AG04449 (cell line): ENCODE data around the gene TUT7.

Experiments
- CTCF ChIA-PET: fragments of 350-600 bp; formaldehyde crosslinking; extraction: SDS; loops from one replicate; lab custom pipeline; 2021; ENCODE audit warnings: antibody characterized with exemption; lab: Yijun Ruan, JAX
- POLR2A ChIA-PET: fragments of 400-600, 350-600 bp; formaldehyde crosslinking; extraction: SDS; loops from one replicate; lab custom pipeline; 2020; ENCODE audit warnings: antibody characterized with exemption, inconsistent platforms; lab: Yijun Ruan, JAX
- DNase-seq: peaks from one replicate; pipeline ENCODE4 v3.0.0-alpha.2; 2010; ENCODE audit warnings: low read depth, low spot score
- H3K4me3 ChIP-seq: 2 replicates; pipeline ENCODE4 v1.5.1; 2011; ENCODE audit warnings: low read depth, mild to moderate bottlenecking, control low read depth, low read length
- CTCF ChIP-seq: IDR thresholded peaks from one replicate; pipeline ENCODE4 v1.5.1; 2011; ENCODE audit warnings: mild to moderate bottlenecking, moderate library complexity, low read length, control low read depth, inconsistent platforms; ENCODE audit not compliant: insufficient read depth; ENCODE audit errors: missing control alignments

Gene TUT7

DNA sequence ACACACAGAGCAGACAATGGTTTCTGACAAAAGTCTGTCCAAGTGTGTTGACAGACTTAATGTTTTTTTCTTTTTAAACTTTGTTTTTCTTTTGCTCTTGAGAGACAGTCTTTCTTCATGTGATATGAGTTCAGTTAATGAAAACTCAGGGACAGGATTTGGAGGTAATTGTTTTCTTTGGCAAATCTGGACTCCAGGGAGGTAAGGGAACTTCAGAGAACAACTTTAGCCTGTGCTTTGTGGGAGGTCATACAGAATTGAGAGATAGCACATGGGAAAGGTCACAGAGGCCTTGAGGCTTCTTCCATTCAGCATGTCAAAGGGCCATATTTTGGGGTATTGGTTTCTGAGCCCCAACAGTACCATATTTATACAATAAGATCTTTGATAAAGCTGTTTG lies 104.1 kb downstream of the TUT7 start:
- no peak overlapping the region for H3K4me3 ChIP-seq
- ChIA-PET POLR2A (no interaction called here), CTCF (interaction anchor here (1.2 to 1.4 kb wide), 2 partner anchors 9 to 12 kb away, joined by 3 read pairs; no protein-coding TSS in a partner anchor)
- TF ChIP-seq CTCF = no peak
- DNase-seq = no peak

DNA sequence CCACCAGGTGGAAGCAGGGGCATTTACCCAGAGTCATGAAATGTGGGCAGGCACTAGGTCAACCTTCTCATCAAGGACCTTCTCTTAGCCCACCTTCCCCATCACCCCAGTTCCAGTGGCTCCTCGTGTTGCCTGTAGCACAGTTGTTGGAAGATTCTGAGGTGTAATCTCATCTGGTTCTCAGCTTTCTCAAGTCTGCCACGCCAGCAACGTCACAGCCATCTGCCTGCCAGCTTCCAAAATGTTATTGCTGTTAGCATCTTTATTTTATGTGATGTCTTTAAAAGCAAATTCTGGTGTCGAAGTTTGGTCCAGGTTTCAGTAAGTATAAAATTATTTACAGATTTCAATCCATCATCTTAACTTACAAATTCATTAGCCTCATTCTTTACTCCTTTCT lies 105.5 kb downstream of the TUT7 start:
- TF ChIP-seq CTCF = no peak
- no peak for DNase-seq
- no peak overlapping the region for H3K4me3 ChIP-seq
- ChIA-PET POLR2A (no interaction called here), CTCF (no interaction called here)

- DNase-seq = no peak
- POLR2A ChIA-PET = no interaction called here
- no peak for TF ChIP-seq CTCF
- CTCF ChIA-PET = interaction anchor here (1.7 kb wide), 1 partner anchor 8 kb away, joined by 6 read pairs; no protein-coding TSS in a partner anchor
- no peak overlapping the region for H3K4me3 ChIP-seq
Measured at GRCh38 chr9:86246752-86247161, 107.5 kb downstream of the TUT7 start.

DNA sequence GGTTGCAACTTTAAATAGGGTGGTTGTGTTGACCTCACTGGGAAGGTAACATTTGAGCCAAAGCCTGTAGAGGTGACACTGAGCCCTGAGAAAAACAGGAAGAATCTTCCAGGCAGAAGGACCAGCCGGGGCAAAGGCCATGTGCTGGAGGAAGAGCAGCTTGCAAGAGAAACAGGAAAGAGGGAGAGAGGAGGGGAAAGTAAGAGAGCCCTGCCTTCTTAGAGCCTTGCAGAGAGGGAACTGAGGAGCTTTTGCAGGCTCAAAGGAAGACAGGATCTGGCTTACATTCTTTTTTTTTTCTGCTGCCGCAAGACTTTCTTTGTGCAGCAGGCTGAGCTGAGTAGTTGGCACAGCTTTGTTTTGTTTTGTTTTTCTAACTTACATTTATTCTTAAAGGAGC lies 112.1 kb downstream of the TUT7 start:
- no peak overlapping the region for H3K4me3 ChIP-seq
- no peak for TF ChIP-seq CTCF
- ChIA-PET POLR2A (no interaction called here), CTCF (interaction anchor here (0.9 to 2.1 kb wide), 2 partner anchors 40 to 193 kb away, joined by 3 to 10 read pairs; no protein-coding TSS in a partner anchor)
- no peak for DNase-seq

DNA sequence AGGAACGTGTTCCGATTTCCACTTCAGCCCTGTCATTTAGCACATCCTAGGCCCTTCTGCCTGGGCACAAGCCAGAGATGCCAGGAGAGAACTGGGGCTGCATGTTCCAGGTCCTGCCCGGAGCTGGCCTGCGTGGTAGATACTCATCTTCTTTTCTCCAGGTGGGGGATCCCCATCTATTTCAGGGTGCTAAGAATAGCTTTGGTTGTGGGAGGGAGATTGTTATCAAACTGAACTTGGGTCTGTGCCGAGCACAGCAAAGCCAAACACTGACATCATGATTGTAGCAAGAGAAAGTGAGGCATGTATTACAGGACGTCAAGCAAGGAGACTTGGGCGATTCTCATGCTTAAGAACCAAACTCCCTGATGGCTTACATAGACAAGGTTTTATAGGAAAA lies 113.0 kb downstream of the TUT7 start:
- H3K4me3 ChIP-seq = no peak overlapping the region
- ChIA-PET CTCF (interaction anchor here (1.3 to 3.1 kb wide), 4 partner anchors 9 to 421 kb away, joined by 3 to 16 read pairs (median 7); no protein-coding TSS in a partner anchor), POLR2A (interaction anchor here (0.6 kb wide), 1 partner anchor 414 kb away, joined by 5 read pairs; no protein-coding TSS in a partner anchor)
- no peak for DNase-seq
- no peak for TF ChIP-seq CTCF

DNA sequence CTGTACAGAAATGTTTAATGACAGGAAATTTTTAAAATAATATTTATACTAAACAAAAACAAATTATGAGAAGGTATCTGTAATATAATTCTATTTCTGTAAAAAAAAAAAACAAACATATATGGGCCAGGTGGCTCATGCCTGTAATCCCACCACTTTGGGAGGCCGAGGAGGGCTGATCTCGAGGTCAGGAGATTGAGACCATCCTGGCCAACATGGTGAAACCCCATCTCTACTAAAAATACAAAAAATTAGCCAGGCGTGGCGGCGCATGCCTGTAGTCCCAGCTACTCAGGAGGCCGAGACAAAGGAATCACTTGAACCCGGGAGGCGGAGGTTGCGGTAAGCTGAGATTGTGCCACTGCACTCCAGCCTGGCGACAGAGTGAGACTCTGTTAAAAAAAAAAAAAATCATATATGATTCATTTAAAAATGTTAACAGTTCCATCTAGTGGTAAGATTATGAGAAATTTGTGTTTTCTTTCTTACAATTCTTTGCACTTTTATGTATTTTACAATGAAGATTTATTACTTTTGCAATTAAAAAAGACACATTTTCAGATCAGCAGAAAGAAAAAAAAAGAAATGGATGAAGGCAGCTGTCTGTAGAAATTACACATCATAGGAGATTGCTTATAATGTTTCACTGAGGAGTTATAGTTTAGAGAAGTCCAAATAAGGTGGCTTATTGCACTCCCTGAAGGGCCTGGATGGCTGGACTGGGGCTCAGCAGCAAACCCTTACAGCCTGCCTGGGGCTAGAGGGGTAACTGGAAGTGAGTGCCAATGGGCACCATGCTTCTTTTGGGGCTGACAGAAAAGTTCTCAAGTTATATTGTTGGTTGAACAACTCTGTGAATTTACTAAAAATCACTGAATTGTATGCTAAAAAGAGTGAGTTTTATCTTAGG lies 115.1 kb downstream of the TUT7 start:
- no peak overlapping the region for H3K4me3 ChIP-seq
- no peak for DNase-seq
- CTCF ChIA-PET = interaction anchor here (0.9 to 3.1 kb wide), 15 partner anchors 8 to 424 kb away, joined by 3 to 16 read pairs (median 5); no protein-coding TSS in a partner anchor
- no peak for TF ChIP-seq CTCF
- POLR2A ChIA-PET = no interaction called here
